Natural killer cell (primary cell): ENCODE measurements around the gene ITLN1. TPM values are rescaled to one million over a fixed set of nuclear protein-coding genes. Genes with fewer than 3 reads are reported as not detected.
"Not testable (repeated sequence)": the region's sequence is repeated elsewhere in the genome, so short reads cannot be mapped to it uniquely, and the experiment has no call there.

ENCODE experiments used
- ATAC-seq, 3 donors: fragments of 150-1000 bp in 2 of 3; fragments of 200-7000 bp in 1 of 3; cut with Tn5 transposase; 1 replicate in 1 of 3; 2 replicates in 2 of 3; pipeline ENCODE4 v1.10.0; 2021; ENCODE audit warnings: mild to moderate bottlenecking in 2 of 3, moderate library complexity in 2 of 3
- DNase-seq, 2 donors: peaks; one replicate each; pipeline versions ENCODE4 v3.0.0 to v3.0.0-alpha.2; 2013 to 2021; ENCODE audit warnings: mixed read lengths in 1 of 2
- H3K27ac ChIP-seq: one replicate; pipeline ENCODE4 v1.5.1; 2013; ENCODE audit warnings: mild to moderate bottlenecking, low read length
- H3K27me3 ChIP-seq: one replicate; pipeline ENCODE4 v1.6.1; 2013; ENCODE audit warnings: low read length; ENCODE audit not compliant: control insufficient read depth, insufficient read depth
- H3K36me3 ChIP-seq: one replicate; pipeline ENCODE4 v1.6.1; 2013; ENCODE audit warnings: low read length; ENCODE audit not compliant: control insufficient read depth, insufficient read depth
- H3K4me1 ChIP-seq: one replicate; pipeline ENCODE4 v1.6.1; 2013; ENCODE audit warnings: low read length; ENCODE audit not compliant: control insufficient read depth, insufficient read depth
- H3K4me3 ChIP-seq: one replicate; pipeline ENCODE4 v1.5.1; 2013; ENCODE audit warnings: low read length
- H3K9me3 ChIP-seq: one replicate; pipeline ENCODE4 v1.6.1; 2013; ENCODE audit warnings: low read length; ENCODE audit not compliant: control insufficient read depth, insufficient read depth
- H3K27ac Mint-ChIP-seq, 2 donors: one replicate each; pipeline ENCODE4 v1.8.0; 2022; ENCODE audit warnings: mild to moderate bottlenecking in 2 of 2, mixed read lengths in 2 of 2, moderate library complexity in 1 of 2
- H3K27me3 Mint-ChIP-seq, 2 donors: one replicate each; pipeline ENCODE4 v1.8.0; 2022; ENCODE audit warnings: low read depth in 2 of 2, mixed read lengths in 2 of 2
- H3K36me3 Mint-ChIP-seq: one replicate; pipeline ENCODE4 v1.8.0; 2022; ENCODE audit warnings: mixed read lengths
- H3K4me1 Mint-ChIP-seq, 2 donors: one replicate each; pipeline ENCODE4 v1.8.0; 2022; ENCODE audit warnings: mixed read lengths in 2 of 2
- H3K4me3 Mint-ChIP-seq: one replicate; pipeline ENCODE4 v1.8.0; 2022; ENCODE audit warnings: mild to moderate bottlenecking, moderate library complexity, mixed read lengths
- H3K9me3 Mint-ChIP-seq, 2 donors: one replicate each; pipeline ENCODE4 v1.8.0; 2022; ENCODE audit warnings: mixed read lengths in 2 of 2
- CTCF ChIP-seq: fragments of 200-600 bp; IDR thresholded peaks from one replicate; pipeline ENCODE4 v1.8.0; 2022; ENCODE audit warnings: antibody characterized with exemption
- WGBS: methylation state at CpG from one replicate; pipeline ENCODE4 v1.1.7; 2013; ENCODE audit warnings: missing lambda C conversion rate; ENCODE audit not compliant: insufficient coverage; 5-methylcytosine and 5-hydroxymethylcytosine counted together
- intact Hi-C: fragments of 100-400 bp; cut with micrococcal nuclease; formaldehyde crosslinking; loops from one replicate; pipeline ENCODE4 v1.14.2; 2022
- total RNA-seq, 4 donors: library from RNA; stranded (reverse); fragments of 120-200 nt in 1 of 4; gene quantifications; one replicate each; pipeline versions ENCODE4 v1.2.3 to v1.2.4, GENCODE V29; 2013 to 2022

ITLN1 gene
- total RNA-seq: not detected
- 0.16 TPM for total RNA-seq (2013)

- Histone ChIP-seq H3K27ac (no peak within 1 kb of the TSS), H3K36me3 (no peaks in the 10 kb centered on the region), H3K4me1 (peaks cover 6% of the 10 kb centered on the region), H3K9me3 (no peaks in the 10 kb centered on the region), H3K4me3 (no peak within 1 kb of the TSS), H3K27me3 (no peaks in the 10 kb centered on the region)
- H3K27me3 Mint-ChIP-seq: peaks cover 0 to 2% of the 10 kb centered on the region in 2 donors
- intact Hi-C loops: no loop called here
- no peak within 1 kb of the TSS for H3K27ac Mint-ChIP-seq
- no peak within 1 kb of the TSS for H3K4me3 Mint-ChIP-seq
- no peak for TF ChIP-seq CTCF
- H3K36me3 Mint-ChIP-seq: no peaks in the 10 kb centered on the region
- WGBS: 40% methylated on average over 1 of the region's 5 CpGs
- DNase-seq (no peak), ATAC-seq (no peak)
- peaks cover 0 to 8% of the 10 kb centered on the region in 2 donors for H3K4me1 Mint-ChIP-seq
- H3K9me3 Mint-ChIP-seq: no peaks in the 10 kb centered on the region
Observed at GRCh38 chr1:160885042-160885441, at the start of gene ITLN1. TSS of gene ITLN1 (minus strand) at chr1:160885180. CDS start at chr1:160884877, 303 bp downstream.

GRCh38 chr1:160933305-160933704 is 48.3 kb upstream of the ITLN1 start:
- 94% methylated on average over 31 of the region's 31 CpGs for WGBS
- DNase-seq, H3K4me1 Mint-ChIP-seq, H3K27ac Mint-ChIP-seq, ATAC-seq, H3K36me3 Mint-ChIP-seq, H3K4me3 ChIP-seq, H3K27me3 ChIP-seq, H3K4me3 Mint-ChIP-seq, H3K27ac ChIP-seq, H3K4me1 ChIP-seq, H3K9me3 ChIP-seq, H3K36me3 ChIP-seq, H3K9me3 Mint-ChIP-seq, intact Hi-C loops: not testable (repeated sequence)
- peaks cover 5 to 20% of the 10 kb centered on the region in 2 donors for H3K27me3 Mint-ChIP-seq

- peaks cover 4% of the 10 kb centered on the region for H3K9me3 ChIP-seq
- no peaks in the 10 kb centered on the region for H3K9me3 Mint-ChIP-seq
- no peaks in the 10 kb centered on the region for H3K4me1 ChIP-seq
- H3K27ac Mint-ChIP-seq: no peak overlapping the region
- no peaks in the 10 kb centered on the region for H3K27me3 ChIP-seq
- peaks cover 9% of the 10 kb centered on the region in 2 donors for H3K27me3 Mint-ChIP-seq
- peaks cover 0 to 5% of the 10 kb centered on the region in 2 donors for H3K4me1 Mint-ChIP-seq
- no peak for ATAC-seq
- 83% methylated on average over 5 of the region's 5 CpGs for WGBS
- H3K4me3 Mint-ChIP-seq: no peak overlapping the region
- intact Hi-C loops: no loop called here
- TF ChIP-seq CTCF: no peak
- no peak overlapping the region for H3K4me3 ChIP-seq
- no peak overlapping the region for H3K27ac ChIP-seq
- no peaks in the 10 kb centered on the region for H3K36me3 Mint-ChIP-seq
- no peaks in the 10 kb centered on the region for H3K36me3 ChIP-seq
- no peak for DNase-seq
Observed at GRCh38 chr1:160925652-160926244, 40.8 kb upstream of the ITLN1 start.

- intact Hi-C loops: no loop called here
- Mint-ChIP-seq H3K36me3 (no peaks in the 10 kb centered on the region), H3K9me3 (no peaks in the 10 kb centered on the region), H3K27ac (no peak overlapping the region), H3K27me3 (peaks cover 9 to 10% of the 10 kb centered on the region in 2 donors), H3K4me3 (no peak overlapping the region), H3K4me1 (peaks cover 0 to 5% of the 10 kb centered on the region in 2 donors)
- no peak for TF ChIP-seq CTCF
- Histone ChIP-seq H3K4me3 (no peak overlapping the region), H3K9me3 (peaks cover 4% of the 10 kb centered on the region), H3K27me3 (no peaks in the 10 kb centered on the region), H3K36me3 (no peaks in the 10 kb centered on the region), H3K27ac (no peak overlapping the region), H3K4me1 (no peaks in the 10 kb centered on the region)
- DNase-seq: no peak
- 96% methylated on average over 6 of the region's 7 CpGs for WGBS
- no peak for ATAC-seq
Observed at GRCh38 chr1:160924791-160925651, 40.0 kb upstream of the ITLN1 start.
